Lung microvascular endothelial cell (primary cell): ENCODE results near the gene AFF3. TPM values are rescaled to one million over a fixed set of nuclear protein-coding genes. Genes with fewer than 3 reads are reported as not detected.

Experiments used
- DNase-seq, 2 donors: peaks; one replicate each; pipeline versions ENCODE4 v3.0.0 to v3.0.0-alpha.2; 2010; ENCODE audit warnings: low read depth in 2 of 2
- total RNA-seq: library from RNA; depleted of rRNA; stranded (reverse); fragments of >200 nt; gene quantifications from 2 replicates; pipeline ENCODE4 v1.2.1, GENCODE V29; 2014

Gene AFF3
- total RNA-seq, 1 donor from 2014 or later, result under 0.01 TPM

GRCh38 chr2:100071335-100072043 lies 70.9 kb downstream of the AFF3 start:
- DNase-seq, result no peak

GRCh38 chr2:100070078-100070477 lies 72.3 kb downstream of the AFF3 start:
- DNase-seq, result no peak

GRCh38 chr2:100068395-100068794 lies 74.0 kb downstream of the AFF3 start:
- DNase-seq, result no peak

- no peak for DNase-seq
Observed at GRCh38 chr2:100067784-100068183, 74.6 kb downstream of the AFF3 start.

DNA sequence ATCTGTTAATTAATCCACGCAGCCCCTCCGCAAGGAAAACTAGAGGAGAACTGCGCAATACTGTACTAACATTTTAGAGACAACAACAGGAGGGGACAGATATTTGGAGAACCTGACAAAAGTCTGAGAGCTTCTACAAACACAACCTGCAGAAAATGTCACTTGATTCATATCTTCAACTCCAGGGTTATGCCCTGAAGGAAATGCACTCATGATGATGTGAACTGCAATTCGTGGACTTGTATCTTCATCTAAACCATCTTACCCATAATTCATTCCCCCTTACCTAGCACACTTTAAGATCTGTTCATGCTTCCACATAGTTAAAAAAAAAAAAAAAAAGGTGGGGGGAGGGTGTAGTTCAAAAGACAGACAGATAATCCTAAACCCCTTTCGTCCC lies 75.5 kb downstream of the AFF3 start:
- no peak for DNase-seq

DNA sequence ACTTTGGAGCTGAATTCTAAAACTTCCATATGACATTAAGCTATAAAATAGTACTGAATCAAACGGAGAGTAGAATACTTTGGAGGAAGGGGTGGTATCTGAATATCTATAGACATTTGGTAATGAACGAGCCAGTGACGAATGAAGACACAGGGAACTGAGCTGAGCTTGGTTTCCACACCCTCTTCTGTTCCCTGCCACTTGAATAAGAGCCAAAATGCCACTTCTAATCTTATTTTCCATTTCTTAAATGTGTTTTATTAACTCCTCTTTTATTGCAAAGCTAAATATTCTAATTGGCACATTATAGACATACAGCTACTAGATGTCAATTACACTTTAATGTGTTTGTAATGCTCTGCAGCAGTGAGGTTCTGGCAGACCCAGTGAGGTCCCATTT lies 76.1 kb downstream of the AFF3 start:
- DNase-seq, result no peak

- DNase-seq, result no peak
Observed at GRCh38 chr2:100064592-100065428, 77.6 kb downstream of the AFF3 start.

DNA sequence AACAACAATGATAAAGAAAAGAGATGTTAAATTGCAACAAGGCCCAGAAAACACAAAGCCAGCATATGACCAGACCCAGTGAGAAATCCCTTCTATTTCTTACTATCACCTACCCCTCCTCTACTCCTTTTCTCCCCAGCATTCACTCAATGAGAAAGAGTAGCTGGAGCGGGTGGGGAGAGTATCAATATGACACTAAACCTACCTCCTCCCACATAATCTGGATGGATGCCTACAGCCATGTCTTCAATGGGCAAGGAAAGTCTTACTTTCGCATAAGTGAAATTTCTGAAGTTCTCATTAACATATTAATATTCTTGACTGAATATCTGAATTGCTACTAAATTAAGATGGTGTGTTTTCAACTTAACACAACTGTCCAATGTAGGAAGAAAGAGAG lies 78.2 kb downstream of the AFF3 start:
- no peak for DNase-seq

GRCh38 chr2:100063459-100063953 lies 78.9 kb downstream of the AFF3 start:
- DNase-seq, result no peak

DNA sequence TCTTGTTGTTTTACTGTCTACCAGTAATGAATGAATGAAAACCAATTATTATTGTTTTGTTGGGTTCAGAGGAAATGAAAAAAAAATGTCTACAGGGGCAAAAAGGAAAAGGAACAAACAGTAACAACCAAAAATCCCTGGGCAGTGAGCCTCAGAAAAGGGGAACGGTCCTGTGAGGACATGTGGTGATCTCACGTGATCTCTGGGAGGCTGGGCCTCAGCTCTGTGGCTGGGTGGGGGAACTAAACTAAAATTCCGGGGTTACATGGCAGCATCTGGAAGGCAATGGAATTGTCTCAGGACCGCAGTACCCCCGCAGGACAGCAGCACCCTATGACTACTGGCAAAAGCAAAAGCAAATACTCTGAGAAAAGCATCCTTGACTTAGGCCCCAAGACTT lies 80.1 kb downstream of the AFF3 start:
- no peak for DNase-seq

- no peak for DNase-seq
Observed at GRCh38 chr2:100060875-100061274, 81.5 kb downstream of the AFF3 start.

DNA sequence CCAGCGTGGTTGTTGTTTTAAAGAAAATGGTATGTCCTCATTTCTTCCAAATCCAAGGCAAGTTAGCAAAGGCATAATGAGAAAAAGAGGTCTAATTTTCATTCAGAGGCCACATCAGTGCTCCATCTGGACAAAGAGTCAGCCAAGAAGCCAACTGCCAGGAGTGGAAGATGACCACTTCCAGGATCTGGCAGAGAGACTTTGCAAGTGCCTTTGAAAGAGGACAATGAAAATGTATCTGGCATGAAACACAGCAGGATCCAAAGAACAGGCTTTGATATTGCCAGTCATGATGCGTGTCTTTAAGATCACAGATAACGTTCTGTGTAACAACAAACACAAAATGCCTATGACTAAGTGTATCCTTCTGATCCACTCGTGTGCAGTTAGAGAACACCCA lies 82.8 kb downstream of the AFF3 start:
- DNase-seq, result no peak

- DNase-seq, result no peak
Observed at GRCh38 chr2:100057901-100058261, 84.5 kb downstream of the AFF3 start.

DNA sequence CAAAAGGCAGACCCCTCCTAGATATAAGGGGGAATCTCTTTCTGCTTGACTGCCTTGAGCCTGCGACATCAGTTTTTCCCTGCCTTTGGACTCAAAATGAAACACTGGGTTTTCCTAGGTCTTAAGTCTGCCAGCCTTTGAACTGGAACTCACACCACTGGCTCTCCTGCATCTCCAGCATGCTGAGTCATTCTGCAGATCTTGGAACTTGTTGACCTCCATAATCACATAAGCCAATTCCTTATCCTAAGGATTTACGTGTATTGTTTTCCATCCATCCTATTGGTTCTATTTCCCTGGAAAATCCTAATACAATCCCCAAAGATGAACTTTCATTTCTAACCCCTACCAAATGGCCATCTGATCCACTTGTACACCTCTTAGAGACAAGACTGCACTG lies 88.0 kb downstream of the AFF3 start:
- no peak for DNase-seq

DNA sequence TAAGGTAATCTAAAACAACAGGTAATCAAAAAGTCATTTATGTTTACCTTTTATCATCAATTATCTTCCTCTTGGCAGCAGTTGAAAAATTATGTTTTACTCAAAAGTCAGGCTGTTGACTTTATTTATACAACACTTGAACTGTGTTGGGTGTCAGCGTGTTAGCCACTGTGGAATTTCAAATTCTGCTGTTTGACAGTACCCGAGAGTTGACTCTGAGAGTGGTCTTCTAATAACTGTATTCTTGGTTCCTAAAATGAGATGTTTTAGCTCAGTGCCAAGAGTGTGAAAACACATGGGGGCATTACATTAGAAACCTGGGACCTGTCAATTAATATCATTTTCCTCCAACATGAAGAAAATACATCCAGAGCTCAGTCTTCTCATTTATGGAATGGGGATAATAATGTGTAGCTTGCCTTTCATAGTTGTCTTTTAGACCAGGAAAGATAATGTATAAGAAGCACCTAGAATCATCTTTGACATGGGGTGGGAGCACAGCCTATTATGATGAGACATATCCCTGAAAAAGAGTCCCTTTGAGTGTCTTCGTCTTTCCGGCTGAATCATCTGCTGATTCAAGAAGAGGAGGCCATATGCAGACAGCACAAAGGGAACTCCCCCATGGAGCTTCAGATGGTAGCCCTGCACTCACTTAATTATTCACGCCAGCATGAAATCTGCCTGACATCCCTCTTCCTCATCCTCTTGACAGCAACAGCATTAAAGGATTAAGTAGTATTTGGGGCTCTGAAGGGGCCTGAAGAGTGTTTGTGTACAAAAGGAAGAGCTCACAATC lies 89.1 kb downstream of the AFF3 start:
- no peak for DNase-seq

GRCh38 chr2:100052650-100053049 lies 89.7 kb downstream of the AFF3 start:
- no peak for DNase-seq

DNA sequence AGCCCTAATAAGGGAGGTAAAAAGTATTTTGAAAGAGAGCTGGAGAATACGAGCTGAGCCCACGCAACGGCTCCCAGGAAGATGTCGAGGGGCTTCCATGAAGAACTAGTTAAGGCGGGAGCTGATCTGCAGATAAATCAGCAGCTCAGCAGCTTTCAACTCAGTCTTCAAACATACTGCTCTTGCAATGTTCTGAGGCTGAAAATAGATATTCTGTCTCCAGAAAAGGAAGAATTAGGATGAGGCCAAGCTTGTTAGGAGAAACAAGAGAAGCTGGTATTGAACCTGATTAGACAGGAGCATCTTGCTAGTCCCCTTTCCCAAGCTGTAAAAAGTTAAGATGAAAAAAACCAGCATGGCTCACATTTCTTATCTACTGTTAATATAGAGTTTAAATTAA lies 91.1 kb downstream of the AFF3 start:
- DNase-seq, result no peak

- no peak for DNase-seq
Observed at GRCh38 chr2:100050685-100051084, 91.7 kb downstream of the AFF3 start.

DNA sequence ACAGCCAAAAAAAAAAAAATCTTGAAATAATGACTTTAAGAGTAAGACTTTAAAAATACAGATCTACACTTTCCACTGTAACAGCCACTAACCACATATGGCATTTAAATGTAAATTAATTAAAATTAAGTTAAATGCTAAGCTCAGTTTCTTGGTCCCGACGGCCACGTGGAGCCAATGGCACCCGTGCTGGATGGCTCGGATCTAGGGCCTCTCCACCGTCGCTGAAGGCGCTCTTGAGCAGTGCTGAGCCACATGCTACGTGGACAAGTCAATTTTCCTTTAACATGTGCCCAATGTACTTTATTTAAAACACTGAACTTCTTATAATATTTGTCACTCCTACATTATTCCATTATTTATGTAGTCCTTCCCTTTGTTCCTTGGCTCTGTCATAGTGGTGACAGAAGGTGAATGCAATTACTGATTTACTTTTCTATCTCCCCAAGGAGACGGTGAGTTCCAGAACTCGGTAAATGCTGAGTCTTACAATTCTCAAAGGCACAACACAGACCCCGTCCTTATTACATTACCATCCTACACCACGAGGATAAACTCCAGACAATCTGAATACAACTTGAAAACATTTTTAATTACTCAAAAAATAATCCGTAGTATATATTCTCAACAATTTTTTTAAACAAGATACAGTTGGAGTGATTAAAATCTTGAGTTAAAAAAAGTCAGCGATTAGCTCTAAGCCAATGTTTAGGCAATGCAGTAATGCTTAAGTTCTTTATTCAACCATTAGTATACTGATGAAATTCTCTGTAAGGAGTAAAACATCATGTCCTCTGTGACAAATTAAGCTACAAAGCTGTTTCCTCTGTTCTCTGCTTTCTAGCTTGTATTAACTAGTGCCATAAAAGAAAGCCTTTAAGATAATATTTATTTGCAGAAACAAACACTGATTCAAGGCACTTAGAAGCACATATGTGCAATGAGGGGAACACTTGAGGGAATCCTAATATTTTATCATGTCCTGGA lies 95.1 kb downstream of the AFF3 start:
- DNase-seq, result no peak

DNA sequence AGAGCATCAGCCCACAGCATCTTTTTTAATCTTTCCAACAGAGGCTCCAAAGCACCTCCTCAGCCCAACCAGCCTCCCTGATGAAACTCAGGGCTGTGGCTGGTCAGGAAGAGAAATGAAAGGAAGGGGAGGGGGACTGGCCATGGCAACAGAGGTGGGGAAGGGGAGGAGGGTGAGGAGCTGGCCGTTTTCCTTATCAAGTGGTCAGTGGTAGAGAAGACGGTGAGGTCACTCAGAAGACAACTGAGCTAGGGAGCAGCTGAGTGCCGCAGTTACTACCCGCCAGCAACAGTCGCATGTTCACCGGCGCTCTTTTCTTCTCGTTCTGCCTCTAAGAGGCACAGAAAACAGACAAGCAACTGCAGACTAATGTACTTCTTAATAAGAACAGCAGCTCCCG lies 97.4 kb downstream of the AFF3 start:
- DNase-seq, result no peak

- no peak for DNase-seq
Observed at GRCh38 chr2:100043891-100044255, 98.5 kb downstream of the AFF3 start.
